Measurements from ENCODE around the gene GPSM1. TPM values are rescaled to one million over a fixed set of nuclear protein-coding genes. Genes with fewer than 3 reads are reported as not detected.
A peak's percentile ranks its signal among the peaks of the same experiment; 100 is the strongest.

GPSM1 gene
- total and polyA plus RNA-seq, 9 of the 15 experiments (the other 6 are each of a cell fraction or from before 2014, with no cell fraction given): 0.04 to 14.2 (median 3.1) TPM

DNA sequence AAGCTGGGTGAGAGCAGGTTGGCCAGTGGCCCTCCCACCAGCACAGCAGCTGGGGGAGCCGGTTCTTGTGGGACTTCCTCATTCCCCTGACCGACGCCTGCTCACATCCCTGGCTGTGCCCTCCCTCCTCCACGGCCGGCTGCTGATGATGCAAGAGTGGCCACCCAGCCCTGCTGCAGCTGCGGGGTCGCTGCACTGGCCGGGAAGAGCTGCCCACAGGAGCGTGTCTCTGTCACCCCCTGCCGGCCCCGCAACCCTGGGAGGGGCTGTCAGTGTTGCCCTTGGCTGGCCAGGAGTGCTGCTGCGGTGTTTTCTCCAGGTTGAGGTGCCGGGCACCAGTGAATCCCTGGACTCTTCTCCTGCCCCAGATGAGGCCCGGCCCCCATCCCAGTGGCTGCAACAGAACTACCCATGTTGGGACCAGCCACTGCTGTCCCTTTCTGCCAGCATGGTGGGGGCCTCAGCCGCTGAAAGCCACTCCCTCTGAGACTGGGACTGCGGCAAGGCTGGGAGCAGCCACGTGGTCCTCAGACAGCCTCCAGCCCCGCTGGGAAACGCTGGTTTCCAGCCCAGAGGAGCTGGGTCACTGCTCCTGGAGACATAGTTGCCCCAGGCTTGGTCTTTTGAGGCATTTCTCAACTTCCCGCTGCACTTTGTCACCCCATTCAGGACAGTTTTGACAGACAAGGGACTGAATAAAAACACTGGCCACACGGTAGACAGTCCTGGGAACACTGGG is 45.4 kb downstream of the GPSM1 start (continued):
- TF ChIP-seq, protein P1, sequence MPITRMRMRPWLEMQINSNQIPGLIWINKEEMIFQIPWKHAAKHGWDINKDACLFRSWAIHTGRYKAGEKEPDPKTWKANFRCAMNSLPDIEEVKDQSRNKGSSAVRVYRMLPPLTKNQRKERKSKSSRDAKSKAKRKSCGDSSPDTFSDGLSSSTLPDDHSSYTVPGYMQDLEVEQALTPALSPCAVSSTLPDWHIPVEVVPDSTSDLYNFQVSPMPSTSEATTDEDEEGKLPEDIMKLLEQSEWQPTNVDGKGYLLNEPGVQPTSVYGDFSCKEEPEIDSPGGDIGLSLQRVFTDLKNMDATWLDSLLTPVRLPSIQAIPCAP (CRISPR knock-in tag; IDR thresholded peaks at IDR 0.05; ENCODE audit: borderline replicate concordance): peak; percentile 64; the same call in 1 of the 2 replicates
- TF ChIP-seq NFXL1 (CRISPR knock-in tag; IDR thresholded peaks at IDR 0.05) (no peak), LARP7 (IDR thresholded peaks at IDR 0.05) (0 out of 2 replicates have a peak, but pooled peaks have one; percentile 15), ZKSCAN8 (CRISPR knock-in tag; IDR thresholded peaks at IDR 0.05) (no peak), KLF16 (IDR thresholded peaks at IDR 0.05) (no peak), HDAC8 (tag; IDR thresholded peaks at IDR 0.05) (0 out of 2 replicates have a peak, but pooled peaks have one; percentile 29), HDAC1 (IDR thresholded peaks at IDR 0.05) (peak in 1 of 2 experiments; percentile 84; a peak in 2 of 4 replicates), CBX1 (IDR thresholded peaks at IDR 0.05; ENCODE audit: low read depth) (peak; percentile 28; the same call in 1 of the 2 replicates), NEUROD1 (IDR thresholded peaks at IDR 0.05; ENCODE audit: borderline replicate concordance, low read depth, low read length, partially characterized antibody) (peak; percentile 76), NR2F6 (CRISPR knock-in tag; IDR thresholded peaks at IDR 0.05) (no peak)
- TF ChIP-seq, protein P2, sequence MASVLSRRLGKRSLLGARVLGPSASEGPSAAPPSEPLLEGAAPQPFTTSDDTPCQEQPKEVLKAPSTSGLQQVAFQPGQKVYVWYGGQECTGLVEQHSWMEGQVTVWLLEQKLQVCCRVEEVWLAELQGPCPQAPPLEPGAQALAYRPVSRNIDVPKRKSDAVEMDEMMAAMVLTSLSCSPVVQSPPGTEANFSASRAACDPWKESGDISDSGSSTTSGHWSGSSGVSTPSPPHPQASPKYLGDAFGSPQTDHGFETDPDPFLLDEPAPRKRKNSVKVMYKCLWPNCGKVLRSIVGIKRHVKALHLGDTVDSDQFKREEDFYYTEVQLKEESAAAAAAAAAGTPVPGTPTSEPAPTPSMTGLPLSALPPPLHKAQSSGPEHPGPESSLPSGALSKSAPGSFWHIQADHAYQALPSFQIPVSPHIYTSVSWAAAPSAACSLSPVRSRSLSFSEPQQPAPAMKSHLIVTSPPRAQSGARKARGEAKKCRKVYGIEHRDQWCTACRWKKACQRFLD (CRISPR knock-in tag; IDR thresholded peaks at IDR 0.05): peak; percentile 33
- TF ChIP-seq, protein P3, sequence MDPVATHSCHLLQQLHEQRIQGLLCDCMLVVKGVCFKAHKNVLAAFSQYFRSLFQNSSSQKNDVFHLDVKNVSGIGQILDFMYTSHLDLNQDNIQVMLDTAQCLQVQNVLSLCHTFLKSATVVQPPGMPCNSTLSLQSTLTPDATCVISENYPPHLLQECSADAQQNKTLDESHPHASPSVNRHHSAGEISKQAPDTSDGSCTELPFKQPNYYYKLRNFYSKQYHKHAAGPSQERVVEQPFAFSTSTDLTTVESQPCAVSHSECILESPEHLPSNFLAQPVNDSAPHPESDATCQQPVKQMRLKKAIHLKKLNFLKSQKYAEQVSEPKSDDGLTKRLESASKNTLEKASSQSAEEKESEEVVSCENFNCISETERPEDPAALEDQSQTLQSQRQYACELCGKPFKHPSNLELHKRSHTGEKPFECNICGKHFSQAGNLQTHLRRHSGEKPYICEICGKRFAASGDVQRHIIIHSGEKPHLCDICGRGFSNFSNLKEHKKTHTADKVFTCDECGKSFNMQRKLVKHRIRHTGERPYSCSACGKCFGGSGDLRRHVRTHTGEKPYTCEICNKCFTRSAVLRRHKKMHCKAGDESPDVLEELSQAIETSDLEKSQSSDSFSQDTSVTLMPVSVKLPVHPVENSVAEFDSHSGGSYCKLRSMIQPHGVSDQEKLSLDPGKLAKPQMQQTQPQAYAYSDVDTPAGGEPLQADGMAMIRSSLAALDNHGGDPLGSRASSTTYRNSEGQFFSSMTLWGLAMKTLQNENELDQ (CRISPR knock-in tag; IDR thresholded peaks at IDR 0.05; ENCODE audit: borderline replicate concordance): no peak
- TF ChIP-seq, protein P4, sequence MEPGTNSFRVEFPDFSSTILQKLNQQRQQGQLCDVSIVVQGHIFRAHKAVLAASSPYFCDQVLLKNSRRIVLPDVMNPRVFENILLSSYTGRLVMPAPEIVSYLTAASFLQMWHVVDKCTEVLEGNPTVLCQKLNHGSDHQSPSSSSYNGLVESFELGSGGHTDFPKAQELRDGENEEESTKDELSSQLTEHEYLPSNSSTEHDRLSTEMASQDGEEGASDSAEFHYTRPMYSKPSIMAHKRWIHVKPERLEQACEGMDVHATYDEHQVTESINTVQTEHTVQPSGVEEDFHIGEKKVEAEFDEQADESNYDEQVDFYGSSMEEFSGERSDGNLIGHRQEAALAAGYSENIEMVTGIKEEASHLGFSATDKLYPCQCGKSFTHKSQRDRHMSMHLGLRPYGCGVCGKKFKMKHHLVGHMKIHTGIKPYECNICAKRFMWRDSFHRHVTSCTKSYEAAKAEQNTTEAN (CRISPR knock-in tag; IDR thresholded peaks at IDR 0.05): no peak
- TF ChIP-seq, protein P5, sequence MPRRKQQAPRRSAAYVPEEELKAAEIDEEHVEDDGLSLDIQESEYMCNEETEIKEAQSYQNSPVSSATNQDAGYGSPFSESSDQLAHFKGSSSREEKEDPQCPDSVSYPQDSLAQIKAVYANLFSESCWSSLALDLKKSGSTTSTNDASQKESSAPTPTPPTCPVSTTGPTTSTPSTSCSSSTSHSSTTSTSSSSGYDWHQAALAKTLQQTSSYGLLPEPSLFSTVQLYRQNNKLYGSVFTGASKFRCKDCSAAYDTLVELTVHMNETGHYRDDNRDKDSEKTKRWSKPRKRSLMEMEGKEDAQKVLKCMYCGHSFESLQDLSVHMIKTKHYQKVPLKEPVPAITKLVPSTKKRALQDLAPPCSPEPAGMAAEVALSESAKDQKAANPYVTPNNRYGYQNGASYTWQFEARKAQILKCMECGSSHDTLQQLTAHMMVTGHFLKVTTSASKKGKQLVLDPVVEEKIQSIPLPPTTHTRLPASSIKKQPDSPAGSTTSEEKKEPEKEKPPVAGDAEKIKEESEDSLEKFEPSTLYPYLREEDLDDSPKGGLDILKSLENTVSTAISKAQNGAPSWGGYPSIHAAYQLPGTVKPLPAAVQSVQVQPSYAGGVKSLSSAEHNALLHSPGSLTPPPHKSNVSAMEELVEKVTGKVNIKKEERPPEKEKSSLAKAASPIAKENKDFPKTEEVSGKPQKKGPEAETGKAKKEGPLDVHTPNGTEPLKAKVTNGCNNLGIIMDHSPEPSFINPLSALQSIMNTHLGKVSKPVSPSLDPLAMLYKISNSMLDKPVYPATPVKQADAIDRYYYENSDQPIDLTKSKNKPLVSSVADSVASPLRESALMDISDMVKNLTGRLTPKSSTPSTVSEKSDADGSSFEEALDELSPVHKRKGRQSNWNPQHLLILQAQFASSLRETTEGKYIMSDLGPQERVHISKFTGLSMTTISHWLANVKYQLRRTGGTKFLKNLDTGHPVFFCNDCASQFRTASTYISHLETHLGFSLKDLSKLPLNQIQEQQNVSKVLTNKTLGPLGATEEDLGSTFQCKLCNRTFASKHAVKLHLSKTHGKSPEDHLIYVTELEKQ (CRISPR knock-in tag; IDR thresholded peaks at IDR 0.05): no peak
- TF ChIP-seq, protein P6, sequence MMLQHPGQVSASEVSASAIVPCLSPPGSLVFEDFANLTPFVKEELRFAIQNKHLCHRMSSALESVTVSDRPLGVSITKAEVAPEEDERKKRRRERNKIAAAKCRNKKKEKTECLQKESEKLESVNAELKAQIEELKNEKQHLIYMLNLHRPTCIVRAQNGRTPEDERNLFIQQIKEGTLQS (IDR thresholded peaks at IDR 0.05): peak; percentile 100
- TF ChIP-seq, protein P6 (CRISPR knock-in tag; conservative IDR thresholded peaks at IDR 0.05): peak; percentile 98

Measured in K562 (cell line).